GM23248 (cell line): ENCODE measurements around the gene CUX1. TPM values are rescaled to one million over a fixed set of nuclear protein-coding genes. Genes with fewer than 3 reads are reported as not detected.

ENCODE experiments used
- DNase-seq: peaks from one replicate; pipeline ENCODE4 v3.0.0-alpha.2; 2015
- H2AFZ ChIP-seq: fragments of 200-600 bp; sonication (generic); 2 replicates; pipeline ENCODE4 v1.6.1; 2016; ENCODE audit warnings: antibody characterized with exemption
- H3F3A ChIP-seq: fragments of 200-600 bp; sonication (generic); 2 replicates; pipeline ENCODE4 v1.6.1; 2016; ENCODE audit warnings: mild to moderate bottlenecking, antibody characterized with exemption, mixed run types; ENCODE audit not compliant: insufficient read depth
- H3K27ac ChIP-seq: fragments of 200-600 bp; sonication (generic); 2 replicates; pipeline ENCODE4 v1.5.1; 2016; ENCODE audit warnings: mild to moderate bottlenecking
- H3K27me3 ChIP-seq: fragments of 200-600 bp; sonication (generic); replicated peaks from 2 replicates; pipeline ENCODE4 v1.6.1; 2016; ENCODE audit warnings: mild to moderate bottlenecking; ENCODE audit not compliant: insufficient read depth
- H3K36me3 ChIP-seq: fragments of 200-600 bp; sonication (generic); 2 replicates; pipeline ENCODE4 v1.6.1; 2016; ENCODE audit warnings: low read depth, mild to moderate bottlenecking
- H3K4me1 ChIP-seq: fragments of 200-600 bp; sonication (generic); 2 replicates; pipeline ENCODE4 v1.6.1; 2016; ENCODE audit warnings: mild to moderate bottlenecking; ENCODE audit not compliant: insufficient read depth
- H3K4me2 ChIP-seq: fragments of 200-600 bp; sonication (generic); one replicate; pipeline ENCODE4 v1.6.1; 2016; ENCODE audit warnings: mild to moderate bottlenecking; ENCODE audit not compliant: unreplicated experiment
- H3K4me3 ChIP-seq: fragments of 200-600 bp; sonication (generic); 2 replicates; pipeline ENCODE4 v1.5.1; 2016; ENCODE audit warnings: mild to moderate bottlenecking
- H3K79me2 ChIP-seq: fragments of 200-600 bp; sonication (generic); 2 replicates; pipeline ENCODE4 v1.6.1; 2016; ENCODE audit warnings: mild to moderate bottlenecking; ENCODE audit not compliant: insufficient read depth
- H3K9ac ChIP-seq: fragments of 200-600 bp; sonication (generic); 2 replicates; pipeline ENCODE4 v1.6.1; 2016; ENCODE audit warnings: mild to moderate bottlenecking
- H3K9me2 ChIP-seq: fragments of 200-600 bp; sonication (generic); 2 replicates; pipeline ENCODE4 v1.6.1; 2016; ENCODE audit warnings: mixed run types, mild to moderate bottlenecking, moderate library complexity; ENCODE audit not compliant: insufficient read depth
- H3K9me3 ChIP-seq: fragments of 200-600 bp; sonication (generic); one replicate; pipeline ENCODE4 v1.6.1; 2017; ENCODE audit warnings: low read depth
- H4K20me1 ChIP-seq: fragments of 200-600 bp; sonication (generic); 2 replicates; pipeline ENCODE4 v1.6.0; 2016; ENCODE audit not compliant: insufficient read depth
- EZH2 ChIP-seq: fragments of 200-600 bp; sonication (generic); IDR thresholded peaks from 2 replicates; pipeline ENCODE4 v1.6.1; 2018; ENCODE audit warnings: antibody characterized with exemption, mild to moderate bottlenecking; ENCODE audit not compliant: insufficient read depth, poor library complexity, severe bottlenecking
- EZH2phosphoT487 ChIP-seq: fragments of 200-600 bp; sonication (generic); IDR thresholded peaks from 2 replicates; pipeline ENCODE4 v1.6.1; 2018; ENCODE audit warnings: antibody characterized with exemption, moderate library complexity, mild to moderate bottlenecking, low read depth; ENCODE audit not compliant: insufficient read depth
- WGBS, 2 experiments: methylation state at CpG; one replicate each; pipeline ENCODE4 v1.1.6; 2015 to 2017; ENCODE audit warnings: low lambda C conversion rate in 2 of 2, low coverage in 1 of 2; ENCODE audit errors: missing lambda C conversion rate in 2 of 2; 5-methylcytosine and 5-hydroxymethylcytosine counted together
- in situ Hi-C: fragments of 300-500 bp; cut with MboI; formaldehyde crosslinking; loops from 2 replicates; pipeline ENCODE4 v1.15.0; 2020
- polyA plus RNA-seq: library from polyadenylated mRNA; unstranded; fragments of >200 nt; fragmentation: Nextera tagmentation; extraction: Ambion mirVana; gene quantifications from 2 replicates; pipeline ENCODE4 v1.2.1, GENCODE V29; 2016
- total RNA-seq: library from RNA; depleted of rRNA; stranded (reverse); fragments of >200 nt; shearing (Covaris generic); gene quantifications from 2 replicates; pipeline ENCODE4 v1.2.3, GENCODE V29; 2014

The CUX1 gene
- total and polyA plus RNA-seq, 2 experiments from 2014 or later = 30.2 to 34.9 TPM

DNA sequence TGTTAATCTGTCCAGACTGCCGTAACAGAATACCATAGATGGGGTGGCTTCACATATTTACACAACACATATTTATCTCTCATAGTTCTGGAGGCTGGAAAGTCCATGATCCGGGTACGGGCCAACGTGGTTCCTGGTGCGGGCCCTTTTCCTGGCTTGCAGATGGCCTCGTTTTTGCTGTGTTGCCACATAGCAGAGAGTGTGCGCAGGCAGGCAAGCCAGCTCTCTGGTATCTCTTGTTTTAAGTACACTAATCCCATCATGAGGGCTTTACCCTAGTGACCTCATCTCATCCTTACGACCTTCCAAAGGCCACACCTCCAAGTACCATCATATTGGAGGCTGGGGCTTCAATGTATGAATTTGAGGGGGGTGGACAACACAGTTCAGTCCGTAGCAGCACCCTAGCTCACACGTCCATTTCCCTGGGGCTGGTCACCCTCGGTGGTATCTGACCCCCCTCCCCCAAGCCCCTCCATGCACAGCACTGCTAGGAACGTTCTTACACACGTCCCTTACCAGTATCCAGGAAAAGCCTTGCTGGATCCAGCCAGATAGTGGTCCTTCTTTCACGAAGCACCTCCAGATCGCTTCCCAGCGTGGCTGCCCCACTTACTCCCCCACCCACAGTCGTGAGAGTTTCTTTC, 21.5 kb downstream of the CUX1 start:
- Histone ChIP-seq H3K27ac (no peak overlapping the region), H3K27me3 (no peaks in the 10 kb centered on the region), H2AFZ (no peak overlapping the region), H3K4me3 (no peak overlapping the region), H3K4me2 (no peak overlapping the region), H3F3A (no peaks in the 10 kb centered on the region), H3K9me3 (no peaks in the 10 kb centered on the region), H3K79me2 (peaks cover 94% of the 10 kb centered on the region), H3K36me3 (no peaks in the 10 kb centered on the region), H4K20me1 (peaks cover 5% of the 10 kb centered on the region; the same call in 1 of the 2 replicates), H3K9me2 (no peaks in the 10 kb centered on the region), H3K4me1 (no peaks in the 10 kb centered on the region), H3K9ac (no peak overlapping the region)
- WGBS, 2 experiments = 91 to 94% methylated on average over 17 of the region's 17 CpGs
- in situ Hi-C loops = no loop called here
- no peak for DNase-seq
- no peak for TF ChIP-seq EZH2phosphoT487

DNA sequence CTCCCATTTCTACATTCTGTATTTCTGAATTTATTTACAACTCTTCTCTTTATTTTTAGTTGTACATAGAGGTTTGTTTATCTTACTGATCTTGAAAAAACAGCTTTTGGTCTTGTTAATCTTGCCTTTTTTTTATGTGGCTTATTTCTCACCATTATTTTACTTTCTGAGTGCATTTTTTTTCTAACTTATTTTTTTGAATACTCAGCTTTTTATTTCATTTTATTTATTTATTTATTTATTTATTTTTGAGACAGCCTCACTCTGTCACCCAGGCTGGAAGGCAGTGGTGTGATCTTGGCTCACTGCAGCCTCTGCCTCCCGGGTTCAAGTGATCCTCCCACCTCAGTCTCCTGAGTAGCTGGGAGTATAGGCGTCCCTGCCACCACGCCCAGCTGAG, 23.9 kb downstream of the CUX1 start:
- TF ChIP-seq EZH2 (no peak), EZH2phosphoT487 (no peak)
- no peak overlapping the region for H3K9ac ChIP-seq
- 98 to 100% methylated on average over 3 of the region's 3 CpGs for WGBS, 2 experiments
- no peak overlapping the region for H3K27ac ChIP-seq
- no peak for DNase-seq
- H3F3A ChIP-seq = no peaks in the 10 kb centered on the region
- H2AFZ ChIP-seq = no peak overlapping the region
- H4K20me1 ChIP-seq = peaks cover 5% of the 10 kb centered on the region; the same call in 1 of the 2 replicates
- peaks cover 94% of the 10 kb centered on the region for H3K79me2 ChIP-seq
- H3K4me1 ChIP-seq = no peaks in the 10 kb centered on the region
- no peak overlapping the region for H3K4me2 ChIP-seq
- no peaks in the 10 kb centered on the region for H3K9me3 ChIP-seq
- H3K36me3 ChIP-seq = no peaks in the 10 kb centered on the region
- H3K27me3 ChIP-seq = no peaks in the 10 kb centered on the region
- no peaks in the 10 kb centered on the region for H3K9me2 ChIP-seq
- no peak overlapping the region for H3K4me3 ChIP-seq
- in situ Hi-C loops = no loop called here

DNA sequence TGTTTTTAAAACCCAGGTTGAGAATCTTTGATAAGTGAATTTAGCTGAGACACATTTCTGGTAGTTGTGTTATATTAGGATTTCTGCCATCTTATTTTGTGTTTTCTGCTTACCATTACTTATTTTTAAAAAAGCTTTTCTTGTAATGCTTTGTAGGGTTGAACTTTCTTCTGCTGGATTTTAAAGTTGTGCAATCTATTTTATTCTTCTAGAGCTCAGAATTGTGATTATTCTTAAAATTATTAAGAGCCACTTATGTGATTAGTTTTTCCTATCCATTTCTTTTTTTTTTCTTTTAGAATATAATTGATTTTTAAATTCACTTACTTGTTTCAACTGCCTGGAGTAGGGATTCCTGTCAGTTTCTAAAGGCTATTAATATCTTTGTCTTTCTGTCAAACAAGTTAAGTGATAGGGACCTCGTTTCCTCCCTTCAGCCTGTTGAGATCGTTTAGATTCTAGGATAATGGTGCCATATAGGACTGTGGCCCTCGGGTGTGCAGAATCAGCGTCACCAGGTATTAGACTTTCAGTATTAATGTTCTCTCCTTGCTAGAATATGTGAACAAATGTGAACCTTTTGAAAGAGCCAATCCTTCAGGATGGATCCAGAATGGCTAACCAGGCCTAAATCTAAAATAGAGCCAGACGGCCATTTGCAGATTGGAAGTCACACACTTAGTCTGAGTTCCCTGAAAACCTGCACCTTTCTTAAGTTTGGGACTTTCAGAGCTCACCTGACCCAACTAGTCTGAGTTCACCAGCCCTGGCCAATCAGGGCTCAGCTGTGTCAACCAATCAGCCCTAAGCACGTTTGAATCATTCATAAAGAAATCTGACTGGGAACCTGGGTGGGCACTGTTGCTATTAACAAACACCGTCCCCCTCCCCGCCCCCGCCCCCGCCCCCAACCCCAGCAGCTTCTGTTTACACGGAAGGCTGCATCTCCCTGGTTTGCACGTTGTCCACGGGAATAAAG, 26.2 kb downstream of the CUX1 start:
- no peak for DNase-seq
- H3K4me2 ChIP-seq = no peak overlapping the region
- TF ChIP-seq EZH2 (no peak), EZH2phosphoT487 (no peak)
- no peak overlapping the region for H3K9ac ChIP-seq
- no peak overlapping the region for H3K4me3 ChIP-seq
- in situ Hi-C loops = no loop called here
- WGBS, 2 experiments = 89 to 91% methylated on average over 13 of the region's 13 CpGs
- 0 out of 2 replicates have a peak, but pooled peaks cover 3% of the 10 kb centered on the region for H3K4me1 ChIP-seq
- H3K79me2 ChIP-seq = peaks cover 94% of the 10 kb centered on the region
- no peak overlapping the region for H3K27ac ChIP-seq
- no peaks in the 10 kb centered on the region for H4K20me1 ChIP-seq
- no peaks in the 10 kb centered on the region for H3K27me3 ChIP-seq
- no peaks in the 10 kb centered on the region for H3K9me3 ChIP-seq
- H2AFZ ChIP-seq = no peak overlapping the region
- no peaks in the 10 kb centered on the region for H3K9me2 ChIP-seq
- H3F3A ChIP-seq = peaks cover 5% of the 10 kb centered on the region; the same call in 1 of the 2 replicates
- H3K36me3 ChIP-seq = no peaks in the 10 kb centered on the region

DNA sequence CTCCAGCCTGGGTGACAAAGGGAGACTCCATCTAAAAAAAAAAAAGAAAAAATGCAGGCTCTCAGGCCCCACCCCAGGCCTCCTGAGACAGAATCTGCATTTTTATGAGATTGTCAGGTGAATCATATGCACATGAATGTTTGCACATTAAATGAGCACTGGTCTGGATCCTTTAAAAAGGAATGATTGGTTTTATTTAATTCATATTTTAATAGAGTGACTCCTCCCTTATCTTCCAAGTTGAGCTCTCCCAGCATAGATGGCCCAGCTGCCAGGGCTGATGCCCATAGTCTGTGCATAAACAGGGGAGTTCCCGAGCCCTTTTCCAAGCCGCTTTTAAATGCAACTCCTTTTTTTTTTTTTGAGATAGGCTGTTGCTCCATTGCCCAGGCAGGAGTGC, 28.5 kb downstream of the CUX1 start:
- no peak overlapping the region for H2AFZ ChIP-seq
- H3K27me3 ChIP-seq = no peaks in the 10 kb centered on the region
- peaks cover 94% of the 10 kb centered on the region for H3K79me2 ChIP-seq
- H3K36me3 ChIP-seq = no peaks in the 10 kb centered on the region
- no peak for DNase-seq
- in situ Hi-C loops = no loop called here
- H3F3A ChIP-seq = peaks cover 8% of the 10 kb centered on the region; the same call in 1 of the 2 replicates
- H3K4me1 ChIP-seq = 0 out of 2 replicates have a peak, but pooled peaks cover 3% of the 10 kb centered on the region
- 81 to 96% methylated on average over 2 of the region's 2 CpGs for WGBS, 2 experiments
- no peaks in the 10 kb centered on the region for H3K9me2 ChIP-seq
- H3K27ac ChIP-seq = no peak overlapping the region
- no peaks in the 10 kb centered on the region for H3K9me3 ChIP-seq
- H4K20me1 ChIP-seq = no peaks in the 10 kb centered on the region
- H3K9ac ChIP-seq = no peak overlapping the region
- H3K4me2 ChIP-seq = no peak overlapping the region
- no peak overlapping the region for H3K4me3 ChIP-seq
- TF ChIP-seq EZH2 = no peak
- TF ChIP-seq EZH2phosphoT487 = no peak
